ENCODE data around the gene TCIRG1. TPM values are rescaled to one million over a fixed set of nuclear protein-coding genes. Genes with fewer than 3 reads are reported as not detected.
"Not testable (repeated sequence)": the region's sequence is repeated elsewhere in the genome, so short reads cannot be mapped to it uniquely, and the experiment has no call there.

TCIRG1 gene
- total RNA-seq, 1 donor from 2014 or later, result 245 TPM

- intact Hi-C loops (cut with micrococcal nuclease), result no loop called here
Observed at GRCh38 chr11:68077617-68078582, 39.1 kb downstream of the TCIRG1 start.

- intact Hi-C loops (cut with micrococcal nuclease), result no loop called here
Observed at GRCh38 chr11:68080860-68081259, 42.0 kb downstream of the TCIRG1 start.

- intact Hi-C loops (cut with micrococcal nuclease), result no loop called here
Observed at GRCh38 chr11:68081691-68082090, 42.9 kb downstream of the TCIRG1 start.

GRCh38 chr11:68082481-68082880 lies 43.7 kb downstream of the TCIRG1 start:
- intact Hi-C loops (cut with micrococcal nuclease), result no loop called here

- intact Hi-C loops (cut with micrococcal nuclease), result no loop called here
Observed at GRCh38 chr11:68083517-68083916, 44.7 kb downstream of the TCIRG1 start.

GRCh38 chr11:68089679-68090078 lies 50.9 kb downstream of the TCIRG1 start:
- intact Hi-C loops (cut with micrococcal nuclease), result no loop called here

- intact Hi-C loops (cut with micrococcal nuclease), result no loop called here
Observed at GRCh38 chr11:68090287-68090686, 51.5 kb downstream of the TCIRG1 start.

- intact Hi-C loops (cut with micrococcal nuclease), result no loop called here
Observed at GRCh38 chr11:68090706-68091105, 51.9 kb downstream of the TCIRG1 start.

GRCh38 chr11:68092411-68092810 lies 53.6 kb downstream of the TCIRG1 start:
- intact Hi-C loops (cut with micrococcal nuclease), result no loop called here

GRCh38 chr11:68092946-68093345 lies 54.1 kb downstream of the TCIRG1 start:
- intact Hi-C loops (cut with micrococcal nuclease), result not testable (repeated sequence)

GRCh38 chr11:68093565-68093964 lies 54.7 kb downstream of the TCIRG1 start:
- intact Hi-C loops (cut with micrococcal nuclease), result no loop called here

- intact Hi-C loops (cut with micrococcal nuclease), result no loop called here
Observed at GRCh38 chr11:68096962-68097361, 58.1 kb downstream of the TCIRG1 start.

GRCh38 chr11:68099057-68099456 lies 60.2 kb downstream of the TCIRG1 start:
- intact Hi-C loops (cut with micrococcal nuclease), result no loop called here

- intact Hi-C loops (cut with micrococcal nuclease), result loop anchor here (2.0 kb wide), 1 partner anchor 21 kb away; the partner anchor contains the start of gene CHKA
Observed at GRCh38 chr11:68099474-68100405, 60.9 kb downstream of the TCIRG1 start.

Other genes with a start within 250 kb of the TCIRG1 start
- gene UNC93B1, start 34.9 kb upstream of the TCIRG1 start, total RNA-seq, result 26.3 and 28.1 TPM in 2 replicates
- gene ALDH3B1, start 28.7 kb upstream of the TCIRG1 start, total RNA-seq, result not detected in 2 replicates
- gene NDUFS8, start 8.3 kb upstream of the TCIRG1 start, total RNA-seq, result 126 and 130 TPM in 2 replicates
- 7.2 and 9.0 TPM in 2 replicates for gene CHKA, start 82.4 kb downstream of the TCIRG1 start, total RNA-seq
- 36.7 and 38.0 TPM in 2 replicates for gene KMT5B, start 174.3 kb downstream of the TCIRG1 start, total RNA-seq
- gene C11orf24, start 232.9 kb downstream of the TCIRG1 start, total RNA-seq, result 23.9 and 28.3 TPM in 2 replicates